AG20443 (cell line): ENCODE results near the gene ZWILCH.
A peak's percentile ranks its signal among the peaks of the same experiment; 100 is the strongest.
"Not testable (repeated sequence)": the region's sequence is repeated elsewhere in the genome, so short reads cannot be mapped to it uniquely, and the experiment has no call there.

Experiments
- DNase-seq: peaks from one replicate; pipeline ENCODE4 v3.0.0; 2012; ENCODE audit warnings: low spot score, mixed read lengths

ZWILCH gene

GRCh38 chr15:66488525-66488924 is 16.6 kb upstream of the ZWILCH start:
- no peak for DNase-seq

- DNase-seq = no peak
Observed at GRCh38 chr15:66489179-66489791, 15.8 kb upstream of the ZWILCH start.

GRCh38 chr15:66491846-66492245 is 13.3 kb upstream of the ZWILCH start:
- DNase-seq = no peak

- no peak for DNase-seq
Observed at GRCh38 chr15:66494262-66494661, 10.9 kb upstream of the ZWILCH start.

- no peak for DNase-seq
Observed at GRCh38 chr15:66496951-66497501, 8.1 kb upstream of the ZWILCH start.

- peak; percentile 97 for DNase-seq
Observed at GRCh38 chr15:66497502-66498455, 7.3 kb upstream of the ZWILCH start, which contains the start of gene SNAPC5. SNAPC5 (minus strand) TSS chr15:66497762; CDS start chr15:66497731, 31 bp downstream.

- peak; percentile 29 for DNase-seq
Observed at GRCh38 chr15:66498501-66499386, 6.4 kb upstream of the ZWILCH start.

- DNase-seq = not testable (repeated sequence)
Observed at GRCh38 chr15:66500346-66500745, 4.8 kb upstream of the ZWILCH start.

GRCh38 chr15:66502491-66502890 is 2.6 kb upstream of the ZWILCH start:
- no peak for DNase-seq

GRCh38 chr15:66503041-66503648 is 2.0 kb upstream of the ZWILCH start:
- not testable (repeated sequence) for DNase-seq

GRCh38 chr15:66503780-66504562 is 1.2 kb upstream of the ZWILCH start:
- no peak for DNase-seq

GRCh38 chr15:66505430-66505811 is 295 bp downstream of the ZWILCH start:
- no peak for DNase-seq

- DNase-seq = no peak
Observed at GRCh38 chr15:66505818-66506217, 692 bp downstream of the ZWILCH start.

GRCh38 chr15:66508293-66508883 is 3.3 kb downstream of the ZWILCH start:
- no peak for DNase-seq

- DNase-seq = no peak
Observed at GRCh38 chr15:66514586-66514985, 9.5 kb downstream of the ZWILCH start.

- peak; percentile 33 for DNase-seq
Observed at GRCh38 chr15:66515901-66516322, 10.8 kb downstream of the ZWILCH start.

GRCh38 chr15:66523926-66524325 is 18.8 kb downstream of the ZWILCH start:
- no peak for DNase-seq

- DNase-seq = no peak
Observed at GRCh38 chr15:66524838-66525237, 19.7 kb downstream of the ZWILCH start.

GRCh38 chr15:66535056-66535455 is 29.9 kb downstream of the ZWILCH start:
- no peak for DNase-seq

- no peak for DNase-seq
Observed at GRCh38 chr15:66542896-66543295, 37.8 kb downstream of the ZWILCH start.
